HCT116 (cell line): ENCODE data around the gene PHF13. TPM values are rescaled to one million over a fixed set of nuclear protein-coding genes. Genes with fewer than 3 reads are reported as not detected.

Source experiments
- ATAC-seq: fragments of 200-7000 bp; cut with Tn5 transposase; 2 replicates; pipeline ENCODE4 v1.9.1; 2020; ENCODE audit warnings: mild to moderate bottlenecking, moderate library complexity
- BruUV-seq: library from RNA; stranded (reverse); fragments of 400-500 nt; replicated peaks from 2 replicates; lab custom pipeline; 2021; lab: Mats Ljungman, UMichigan
- CTCF ChIA-PET: fragments of 300-600 bp; sonication (Branson Sonifier 250); formaldehyde crosslinking; loops from one replicate; lab custom pipeline; 2021; ENCODE audit warnings: antibody characterized with exemption; lab: Charles Lee
- POLR2A ChIA-PET: fragments of 300-600, 350-600 bp; sonication (Branson Sonifier 250); formaldehyde crosslinking; loops from one replicate; lab custom pipeline; 2021; ENCODE audit warnings: antibody characterized with exemption; lab: Charles Lee
- RAD21 ChIA-PET, 2 experiments: fragments of 300-600 bp; sonication (Branson Sonifier 250); formaldehyde crosslinking; loops; one replicate each; lab custom pipeline; 2023; ENCODE audit warnings: low total read pairs in 2 of 2; ENCODE audit not compliant: uncharacterized antibody in 2 of 2, unreplicated experiment in 2 of 2, low non-redundant PET in 1 of 2; lab: Charles Lee
- DNase-seq: peaks from one replicate; pipeline ENCODE4 v3.0.0-alpha.2; 2010; ENCODE audit warnings: low read depth, low spot score
- H2AFZ ChIP-seq: fragments of 200-600 bp; shearing (Covaris generic), sonication (generic); 2 replicates; pipeline ENCODE4 v1.6.1; 2017; ENCODE audit warnings: low read depth, mixed run types, mixed read lengths, antibody characterized with exemption, low read length; ENCODE audit not compliant: poor library complexity, severe bottlenecking
- H3K27ac ChIP-seq: 2 replicates; pipeline ENCODE4 v1.5.1; 2012; ENCODE audit warnings: low read depth, low read length
- H3K27me3 ChIP-seq: fragments of 200-600 bp; sonication (generic); 2 replicates; pipeline ENCODE4 v1.6.1; 2016; ENCODE audit warnings: mixed run types, low read length, mixed read lengths; ENCODE audit not compliant: insufficient read depth
- H3K36me3 ChIP-seq, 2 experiments: fragments of 200-500 bp in 1 of 2; fragments of 200-600 bp in 1 of 2; sonication (Bioruptor generic) in 1 of 2; sonication (generic) in 1 of 2; 2 replicates each; pipeline versions ENCODE4 v1.5.1 to v1.6.1; 2014 to 2016; ENCODE audit warnings: low read length in 2 of 2, inconsistent platforms in 1 of 2, mixed read lengths in 1 of 2, mixed run types in 1 of 2; ENCODE audit not compliant: insufficient read depth in 2 of 2, control insufficient read depth in 1 of 2
- H3K4me1 ChIP-seq, 2 experiments: fragments of 200-600 bp in 1 of 2; sonication (generic) in 1 of 2; 2 replicates each; pipeline versions ENCODE4 v1.5.1 to v1.6.1; 2012 to 2017; ENCODE audit warnings: low read length in 2 of 2, inconsistent platforms in 1 of 2, mild to moderate bottlenecking in 1 of 2, mixed read lengths in 1 of 2, mixed run types in 1 of 2, moderate library complexity in 1 of 2; ENCODE audit not compliant: insufficient read depth in 2 of 2, control insufficient read depth in 1 of 2
- H3K4me2 ChIP-seq: fragments of 200-600 bp; sonication (generic); 2 replicates; pipeline ENCODE4 v1.6.1; 2017; ENCODE audit warnings: mixed run types, low read length, mixed read lengths
- H3K4me3 ChIP-seq, 2 experiments: fragments of 200-600 bp in 1 of 2; sonication (generic) in 1 of 2; replicated peaks in 1 of 2; 2 replicates each; pipeline ENCODE4 v1.5.1; 2011 to 2016; ENCODE audit warnings: low read length in 2 of 2, control low read depth in 1 of 2, low read depth in 1 of 2, mild to moderate bottlenecking in 1 of 2, mixed read lengths in 1 of 2, mixed run types in 1 of 2
- H3K79me2 ChIP-seq: fragments of 200-600 bp; sonication (generic); 2 replicates; pipeline ENCODE4 v1.6.1; 2017; ENCODE audit warnings: mild to moderate bottlenecking, mixed run types, low read length, moderate library complexity, mixed read lengths; ENCODE audit not compliant: insufficient read depth
- H3K9ac ChIP-seq: fragments of 200-600 bp; sonication (generic); 2 replicates; pipeline ENCODE4 v1.6.1; 2016; ENCODE audit warnings: low read length, mixed read lengths
- H3K9me2 ChIP-seq: fragments of 200-600 bp; sonication (generic), shearing (Covaris generic); 2 replicates; pipeline ENCODE4 v1.6.1; 2017; ENCODE audit warnings: mixed run types, mild to moderate bottlenecking, moderate library complexity; ENCODE audit not compliant: insufficient read depth
- H3K9me3 ChIP-seq, 2 experiments: fragments of 200-500 bp in 1 of 2; fragments of 200-600 bp in 1 of 2; sonication (Bioruptor generic) in 1 of 2; sonication (generic) in 1 of 2; 2 replicates each; pipeline ENCODE4 v1.6.1; 2014 to 2017; ENCODE audit warnings: low read length in 2 of 2, mixed read lengths in 2 of 2, inconsistent platforms in 1 of 2, low read depth in 1 of 2, mild to moderate bottlenecking in 1 of 2, mixed run types in 1 of 2, moderate library complexity in 1 of 2; ENCODE audit not compliant: control insufficient read depth in 1 of 2, insufficient read depth in 1 of 2
- H4K20me1 ChIP-seq: fragments of 200-600 bp; sonication (generic), shearing (Covaris generic); 2 replicates; pipeline ENCODE4 v1.6.1; 2017; ENCODE audit warnings: mixed run types, mild to moderate bottlenecking, moderate library complexity; ENCODE audit not compliant: insufficient read depth
- CBX3 ChIP-seq: IDR thresholded peaks from 2 replicates; pipeline ENCODE4 v1.6.1; 2012; ENCODE audit warnings: low read depth
- EGR1 ChIP-seq: IDR thresholded peaks from 2 replicates; pipeline ENCODE4 v1.6.1; 2012; ENCODE audit warnings: low read depth
- ELF1 ChIP-seq: IDR thresholded peaks from 2 replicates; pipeline ENCODE4 v1.6.1; 2012; ENCODE audit warnings: low read depth, borderline replicate concordance
- JUND ChIP-seq: IDR thresholded peaks from 2 replicates; pipeline ENCODE4 v1.6.1; 2012
- MAX ChIP-seq: IDR thresholded peaks from 2 replicates; pipeline ENCODE4 v1.6.1; 2012
- POLR2A ChIP-seq: IDR thresholded peaks from 2 replicates; pipeline ENCODE4 v1.7.0; 2011; ENCODE audit warnings: borderline replicate concordance; ENCODE audit not compliant: insufficient read depth, insufficient read length; ENCODE audit errors: extremely low read depth
- TCF7L2 ChIP-seq: IDR thresholded peaks from 2 replicates; pipeline ENCODE4 v1.7.0; 2011; ENCODE audit warnings: borderline replicate concordance, inconsistent platforms; ENCODE audit not compliant: insufficient read depth, insufficient read length; ENCODE audit errors: extremely low read depth
- YY1 ChIP-seq: IDR thresholded peaks from 2 replicates; pipeline ENCODE4 v1.6.1; 2011; ENCODE audit warnings: low read length, low read depth, moderate library complexity, mild to moderate bottlenecking; ENCODE audit not compliant: insufficient replicate concordance; ENCODE audit errors: extremely low read depth
- ZFX ChIP-seq: fragments of 450-650 bp; IDR thresholded peaks from 2 replicates; pipeline ENCODE4 v1.6.1; 2017
- ZNF274 ChIP-seq: fragments of 200-500 bp; sonication (Bioruptor generic); IDR thresholded peaks from 2 replicates; pipeline ENCODE4 v1.6.1; 2014; ENCODE audit warnings: mild to moderate bottlenecking, low read depth, low read length, inconsistent platforms
- intact Hi-C: fragments of 100-400 bp; cut with micrococcal nuclease; formaldehyde crosslinking; loops from 2 replicates; pipeline ENCODE4 v1.10.0; 2022
- total RNA-seq: library from RNA; stranded (reverse); gene quantifications from one replicate; pipeline ENCODE4 v1.2.1, GENCODE V29; 2021; ENCODE audit not compliant: unreplicated experiment

The PHF13 gene
- total RNA-seq, 1 experiment from 2014 or later = 25.8 TPM

GRCh38 chr1:6614019-6614928, 743 bp downstream of the PHF13 start:
- DNase-seq (no peak), ATAC-seq (peak; percentile 1)
- H3K4me2 ChIP-seq = peak overlapping the region; percentile 80
- RAD21 ChIA-PET = no interaction called here
- peaks cover 51% of the 10 kb centered on the region for H3K79me2 ChIP-seq
- peaks cover 9 to 15% of the 10 kb centered on the region in 2 experiments for H3K36me3 ChIP-seq
- BruUV-seq = no TSS peak
- H3K9me3 ChIP-seq = no peaks in the 10 kb centered on the region
- TF ChIP-seq EGR1 (0 out of 2 replicates have a peak, but pooled peaks have one; percentile 25), ZNF274 (no peak), ZFX (peak; percentile 21; the same call in 1 of the 2 replicates)
- peaks cover 8 to 43% of the 10 kb centered on the region in 2 experiments for H3K4me1 ChIP-seq
- peak overlapping the region; percentile 92 for H3K27ac ChIP-seq
- no peaks in the 10 kb centered on the region; the same call in 1 of the 2 replicates for H4K20me1 ChIP-seq
- H2AFZ ChIP-seq = no peak overlapping the region
- no peaks in the 10 kb centered on the region for H3K27me3 ChIP-seq
- peak overlapping the region; percentile 62 to 83 for H3K4me3 ChIP-seq
- CTCF ChIA-PET = no interaction called here
- POLR2A ChIA-PET = no interaction called here
- no peaks in the 10 kb centered on the region for H3K9me2 ChIP-seq
- peak overlapping the region; percentile 93 for H3K9ac ChIP-seq
- intact Hi-C loops = no loop called here

- H3K9me3 ChIP-seq = no peaks in the 10 kb centered on the region
- TF ChIP-seq POLR2A (no peak), YY1 (no peak), JUND (no peak), TCF7L2 (no peak), CBX3 (no peak), ELF1 (no peak), MAX (no peak), EGR1 (0 out of 2 replicates have a peak, but pooled peaks have one; percentile 13)
- TF ChIP-seq, all 23 proteins: peak for 1
- no peak overlapping the region for H2AFZ ChIP-seq
- peak overlapping the region; percentile 59; the same call in 1 of the 2 replicates for H3K27ac ChIP-seq
- H3K9me2 ChIP-seq = no peaks in the 10 kb centered on the region
- H3K36me3 ChIP-seq = peaks cover 13 to 23% of the 10 kb centered on the region in 2 experiments
- DNase-seq = no peak
- intact Hi-C loops = no loop called here
- peak overlapping the region; percentile 80 for H3K4me2 ChIP-seq
- CTCF ChIA-PET = no interaction called here
- H3K4me3 ChIP-seq = peak overlapping the region; percentile 62 to 83
- RAD21 ChIA-PET = interaction anchor here in 1 of 2 experiments (0.7 kb wide), 1 partner anchor 14 kb away, joined by 7 read pairs; no protein-coding TSS in a partner anchor
- ATAC-seq = no peak
- POLR2A ChIA-PET = no interaction called here
- no peaks in the 10 kb centered on the region; the same call in 1 of the 2 replicates for H4K20me1 ChIP-seq
- no TSS peak for BruUV-seq
- peak overlapping the region; percentile 93 for H3K9ac ChIP-seq
- peaks cover 6 to 36% of the 10 kb centered on the region in 2 experiments for H3K4me1 ChIP-seq
- H3K79me2 ChIP-seq = peaks cover 60% of the 10 kb centered on the region
- H3K27me3 ChIP-seq = no peaks in the 10 kb centered on the region
Measured at GRCh38 chr1:6614929-6615785, 1.6 kb downstream of the PHF13 start.
